Hematopoietic multipotent progenitor cell treated with erythropoietin and hydrocortisone succinate and interleukin-3 and kit ligand, for 17 days (in vitro differentiated cells): ENCODE data around the gene ALDOB.
"Not testable (repeated sequence)": the region's sequence is repeated elsewhere in the genome, so short reads cannot be mapped to it uniquely, and the experiment has no call there.

Experiments
- DNase-seq: peaks from one replicate; pipeline ENCODE4 v3.0.0-alpha.2; 2015; ENCODE audit warnings: low spot score

The ALDOB gene

GRCh38 chr9:101421653-101422065 is 13.9 kb downstream of the ALDOB start:
- DNase-seq: no peak

GRCh38 chr9:101419863-101420262 is 15.7 kb downstream of the ALDOB start:
- no peak for DNase-seq

GRCh38 chr9:101418518-101419430 is 16.8 kb downstream of the ALDOB start:
- DNase-seq: no peak

- no peak for DNase-seq
Observed at GRCh38 chr9:101417977-101418376, 17.6 kb downstream of the ALDOB start.

GRCh38 chr9:101417389-101417788 is 18.2 kb downstream of the ALDOB start:
- DNase-seq: no peak

- DNase-seq: no peak
Observed at GRCh38 chr9:101415578-101415977, 20.0 kb downstream of the ALDOB start.

GRCh38 chr9:101414839-101415238 is 20.7 kb downstream of the ALDOB start:
- no peak for DNase-seq

GRCh38 chr9:101409079-101409477 is 26.5 kb downstream of the ALDOB start:
- no peak for DNase-seq

GRCh38 chr9:101408374-101409078 is 27.0 kb downstream of the ALDOB start:
- no peak for DNase-seq

- DNase-seq: no peak
Observed at GRCh38 chr9:101403516-101404285, 31.9 kb downstream of the ALDOB start.

GRCh38 chr9:101400120-101400519 is 35.5 kb downstream of the ALDOB start:
- DNase-seq: no peak

GRCh38 chr9:101399643-101399970 is 36.0 kb downstream of the ALDOB start:
- DNase-seq: no peak

GRCh38 chr9:101398930-101399642 is 36.5 kb downstream of the ALDOB start:
- DNase-seq: peak; percentile 42

GRCh38 chr9:101398068-101398929 is 37.3 kb downstream of the ALDOB start, which contains the start of the genes MRPL50 and ZNF189:
Gene MRPL50, minus strand, starts transcription at chr9:101398618. Its CDS starts 26 bp downstream, at chr9:101398592.
Gene ZNF189, plus strand, starts transcription at chr9:101398851. Its CDS starts 306 bp downstream, at chr9:101399157.
- DNase-seq: peak; percentile 98

GRCh38 chr9:101397746-101398067 is 37.9 kb downstream of the ALDOB start:
- no peak for DNase-seq

- no peak for DNase-seq
Observed at GRCh38 chr9:101394687-101395086, 40.9 kb downstream of the ALDOB start.

GRCh38 chr9:101393135-101393534 is 42.4 kb downstream of the ALDOB start:
- no peak for DNase-seq

GRCh38 chr9:101388507-101388993 is 47.0 kb downstream of the ALDOB start:
- DNase-seq: peak; percentile 9

GRCh38 chr9:101387871-101388506 is 47.6 kb downstream of the ALDOB start:
- peak; percentile 64 for DNase-seq

- not testable (repeated sequence) for DNase-seq
Observed at GRCh38 chr9:101384873-101385536, 50.6 kb downstream of the ALDOB start, which contains the start of gene BAAT. Gene BAAT, minus strand, starts transcription at chr9:101385006. Its CDS starts 13,602 bp downstream, at chr9:101371404.
